SK-N-SH (cell line): ENCODE measurements around the gene TMEM256. TPM values are rescaled to one million over a fixed set of nuclear protein-coding genes. Genes with fewer than 3 reads are reported as not detected.

Source experiments
- CTCF ChIA-PET: fragments of 300-600, 350-600 bp; formaldehyde crosslinking; extraction: SDS; loops from one replicate; lab custom pipeline; 2021; lab: Yijun Ruan, JAX
- POLR2A ChIA-PET: fragments of 350-600 bp; sonication (Branson Sonifier 250); formaldehyde crosslinking; extraction: SDS; loops from one replicate; lab custom pipeline; 2020; ENCODE audit warnings: antibody characterized with exemption, inconsistent platforms; lab: Yijun Ruan, JAX
- DNase-seq: peaks from one replicate; pipeline ENCODE4 v3.0.0; 2012
- H2AFZ ChIP-seq: fragments of 200-600 bp; sonication (generic); 2 replicates; pipeline ENCODE4 v1.8.1; 2016; ENCODE audit warnings: antibody characterized with exemption, mild to moderate bottlenecking, low read depth
- H3F3A ChIP-seq: fragments of 200-600 bp; sonication (generic); replicated peaks from 2 replicates; pipeline ENCODE3; 2016; ENCODE audit warnings: antibody characterized with exemption, mild to moderate bottlenecking; ENCODE audit not compliant: insufficient read depth
- H3K27ac ChIP-seq, 2 experiments: fragments of 200-500 bp in 1 of 2; fragments of 200-600 bp in 1 of 2; sonication (Bioruptor generic) in 1 of 2; sonication (generic), shearing (Covaris generic) in 1 of 2; 2 replicates each; pipeline versions ENCODE4 v1.5.1 to v1.6.1; 2014 to 2016; ENCODE audit warnings: low read depth in 2 of 2, inconsistent platforms in 1 of 2, low read length in 1 of 2, mild to moderate bottlenecking in 1 of 2, mixed read lengths in 1 of 2
- H3K27me3 ChIP-seq: fragments of 200-600 bp; sonication (generic), shearing (Covaris generic); 2 replicates; pipeline ENCODE4 v1.6.1; 2016; ENCODE audit warnings: mixed run types; ENCODE audit not compliant: insufficient read depth
- H3K36me3 ChIP-seq, 2 experiments: fragments of 200-500 bp in 1 of 2; fragments of 200-600 bp in 1 of 2; sonication (Bioruptor generic) in 1 of 2; sonication (generic) in 1 of 2; replicated peaks in 1 of 2; 2 replicates each; pipeline versions ENCODE3 to v1.5.1; 2014 to 2016; ENCODE audit warnings: low read length in 1 of 2, mild to moderate bottlenecking in 1 of 2; ENCODE audit not compliant: insufficient read depth in 2 of 2, control insufficient read depth in 1 of 2
- H3K4me1 ChIP-seq, 2 experiments: fragments of 200-500 bp in 1 of 2; fragments of 200-600 bp in 1 of 2; sonication (Bioruptor generic) in 1 of 2; sonication (generic), shearing (Covaris generic) in 1 of 2; 2 replicates each; pipeline versions ENCODE4 v1.5.1 to v1.6.1; 2014 to 2016; ENCODE audit warnings: low read depth in 1 of 2, low read length in 1 of 2, mixed run types in 1 of 2; ENCODE audit not compliant: insufficient read depth in 2 of 2, control insufficient read depth in 1 of 2
- H3K4me2 ChIP-seq: fragments of 200-600 bp; sonication (generic), shearing (Covaris generic); 2 replicates; pipeline ENCODE4 v1.6.1; 2017; ENCODE audit warnings: mixed run types
- H3K4me3 ChIP-seq, 2 experiments: fragments of 200-500 bp in 1 of 2; fragments of 200-600 bp in 1 of 2; sonication (Bioruptor generic) in 1 of 2; sonication (generic), shearing (Covaris generic) in 1 of 2; 2 replicates each; pipeline versions ENCODE4 v1.5.1 to v1.8.1; 2014 to 2016; ENCODE audit warnings: low read depth in 2 of 2, inconsistent platforms in 1 of 2, low read length in 1 of 2, mild to moderate bottlenecking in 1 of 2, mixed read lengths in 1 of 2, moderate library complexity in 1 of 2
- H3K79me2 ChIP-seq: fragments of 200-600 bp; sonication (generic); 2 replicates; pipeline ENCODE4 v1.8.1; 2017; ENCODE audit warnings: mild to moderate bottlenecking; ENCODE audit not compliant: insufficient read depth
- H3K9ac ChIP-seq: fragments of 200-600 bp; sonication (generic); 2 replicates; pipeline ENCODE4 v1.6.1; 2017; ENCODE audit warnings: mixed run types
- H3K9me2 ChIP-seq: fragments of 200-600 bp; sonication (generic); 2 replicates; pipeline ENCODE4 v1.6.1; 2017; ENCODE audit warnings: mixed run types
- H3K9me3 ChIP-seq: fragments of 200-600 bp; sonication (generic); 2 replicates; pipeline ENCODE4 v1.6.1; 2017; ENCODE audit warnings: mixed run types, mild to moderate bottlenecking, moderate library complexity
- H4K20me1 ChIP-seq: fragments of 200-600 bp; sonication (generic); 2 replicates; pipeline ENCODE4 v1.6.1; 2017; ENCODE audit warnings: mild to moderate bottlenecking, mixed run types; ENCODE audit not compliant: insufficient read depth
- EZH2phosphoT487 ChIP-seq: fragments of 200-600 bp; sonication (generic); IDR thresholded peaks from 2 replicates; pipeline ENCODE4 v1.6.1; 2017; ENCODE audit warnings: low read depth, mixed run types, mild to moderate bottlenecking, antibody characterized with exemption, moderate library complexity, borderline replicate concordance
- FOSL2 ChIP-seq: IDR thresholded peaks from 2 replicates; pipeline ENCODE4 v1.4.0; 2012; ENCODE audit warnings: low read depth, mild to moderate bottlenecking, moderate library complexity, borderline replicate concordance
- GABPA ChIP-seq: IDR thresholded peaks from 2 replicates; pipeline ENCODE4 v1.4.0; 2012; ENCODE audit warnings: low read depth, mild to moderate bottlenecking
- GATA2 ChIP-seq: sonication (generic); formaldehyde crosslinking; IDR thresholded peaks from 2 replicates; pipeline ENCODE4 v1.5.0; 2020; ENCODE audit warnings: mild to moderate bottlenecking, missing genetic modification reagents
- JUND ChIP-seq: IDR thresholded peaks from 2 replicates; pipeline ENCODE4 v1.4.0; 2012
- MXI1 ChIP-seq: IDR thresholded peaks from 2 replicates; pipeline ENCODE4 v1.6.1; 2012; ENCODE audit warnings: mild to moderate bottlenecking, low read depth, low read length, improper control_type of control experiment
- NRF1 ChIP-seq: IDR thresholded peaks from 2 replicates; pipeline ENCODE4 v1.6.1; 2012; ENCODE audit warnings: low read depth, mild to moderate bottlenecking, low read length
- POLR2AphosphoS5 ChIP-seq: IDR thresholded peaks from 2 replicates; pipeline ENCODE4 v1.6.1; 2012; ENCODE audit warnings: low read depth, low read length
- RCOR1 ChIP-seq: fragments of 150-350 bp; IDR thresholded peaks from 2 replicates; pipeline ENCODE4 v1.6.1; 2017; ENCODE audit warnings: antibody characterized with exemption, low read length
- RXRA ChIP-seq: IDR thresholded peaks from 2 replicates; pipeline ENCODE4 v1.4.0; 2012; ENCODE audit warnings: low read depth, mild to moderate bottlenecking, borderline replicate concordance
- SIN3A ChIP-seq: IDR thresholded peaks from 2 replicates; pipeline ENCODE4 v1.6.1; 2012; ENCODE audit warnings: low read depth, mild to moderate bottlenecking, low read length, moderate library complexity, borderline replicate concordance
- TAF1 ChIP-seq: IDR thresholded peaks from 2 replicates; pipeline ENCODE4 v1.6.1; 2012; ENCODE audit warnings: low read depth, mild to moderate bottlenecking, low read length, moderate library complexity, borderline replicate concordance
- TCF12 ChIP-seq: IDR thresholded peaks from 2 replicates; pipeline ENCODE4 v1.4.0; 2012
- TEAD4 ChIP-seq: IDR thresholded peaks from 2 replicates; pipeline ENCODE4 v1.4.0; 2012; ENCODE audit warnings: mild to moderate bottlenecking, borderline replicate concordance; ENCODE audit not compliant: insufficient read depth
- YY1 ChIP-seq: IDR thresholded peaks from 2 replicates; pipeline ENCODE4 v1.4.0; 2012; ENCODE audit warnings: low read depth, mild to moderate bottlenecking
- WGBS: methylation state at CpG from one replicate; pipeline ENCODE4 v1.1.6; 2017; ENCODE audit warnings: low lambda C conversion rate; 5-methylcytosine and 5-hydroxymethylcytosine counted together
- polyA plus RNA-seq, 3 experiments: library from polyadenylated mRNA; depleted of rRNA; stranded (reverse); fragments of >200 nt; gene quantifications; 2 replicates each; pipeline ENCODE4 v1.2.3, GENCODE V29; 2012
- TF ChIP-seq, protein P1 (sequence below): IDR thresholded peaks from 2 replicates; pipeline ENCODE4; 2012
- TF ChIP-seq, protein P2 (sequence below): fragments of 150-350 bp; IDR thresholded peaks from 2 replicates; pipeline ENCODE4 v1.6.1; 2016; ENCODE audit warnings: mild to moderate bottlenecking, low read depth, low read length
- TF ChIP-seq, protein P3 (sequence below): IDR thresholded peaks from 2 replicates; pipeline ENCODE4 v1.4.0; 2012; ENCODE audit warnings: low read depth

Gene TMEM256
- polyA plus RNA-seq, 1 of the 3 experiments (the other 2 are of a cell fraction): 213 TPM

DNA sequence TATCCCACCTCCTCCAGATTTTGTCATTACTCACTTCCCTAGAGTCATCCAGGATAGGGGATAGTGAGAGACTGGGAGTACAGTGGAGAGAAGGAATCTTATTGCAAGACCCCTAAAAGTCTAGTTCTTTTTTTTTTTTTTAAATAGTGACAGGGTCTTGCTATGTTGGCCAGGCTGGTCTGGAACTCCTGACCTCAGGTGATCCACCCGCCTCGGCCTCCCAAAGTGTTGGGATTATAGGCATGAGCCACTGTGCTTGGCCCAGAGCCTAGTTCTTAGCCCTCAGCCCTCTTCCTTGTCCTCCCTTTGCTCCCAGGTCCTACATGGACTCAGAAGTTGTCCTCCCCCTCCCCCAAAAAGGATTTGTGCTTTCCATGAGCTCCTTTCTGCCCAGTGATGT, 38.2 kb upstream of the TMEM256 start:
- no peaks in the 10 kb centered on the region for H3K27me3 ChIP-seq
- H3K4me2 ChIP-seq: no peak overlapping the region
- H3K27ac ChIP-seq: no peak overlapping the region
- H3K4me1 ChIP-seq: peaks cover 7 to 23% of the 10 kb centered on the region in 2 experiments; a peak in 2 of 4 replicates
- no peak for DNase-seq
- ChIA-PET POLR2A (interaction anchor here (0.5 to 3.3 kb wide), 3 partner anchors 38 to 96 kb away, joined by 3 to 19 read pairs (median 13); partner anchors contain the start of genes POLR2A and TMEM256), CTCF (interaction anchor here (1.1 to 1.4 kb wide), 2 partner anchors 11 to 87 kb away, joined by 3 to 11 read pairs; no protein-coding TSS in a partner anchor)
- peaks cover 0 to 4% of the 10 kb centered on the region in 2 experiments for H3K36me3 ChIP-seq
- H3K79me2 ChIP-seq: no peaks in the 10 kb centered on the region
- H3K4me3 ChIP-seq: no peak overlapping the region
- H2AFZ ChIP-seq: no peak overlapping the region
- H3K9me2 ChIP-seq: no peaks in the 10 kb centered on the region
- no peak overlapping the region for H3K9ac ChIP-seq
- peaks cover 18% of the 10 kb centered on the region for H3F3A ChIP-seq
- TF ChIP-seq EZH2phosphoT487 (no peak), GATA2 (CRISPR knock-in tag) (no peak), SIN3A (no peak), TCF12 (no peak), NRF1 (no peak), FOSL2 (no peak), JUND (no peak), TEAD4 (no peak), YY1 (no peak), MXI1 (no peak), TAF1 (no peak), RCOR1 (no peak), GABPA (no peak), RXRA (no peak), POLR2AphosphoS5 (no peak)
- TF ChIP-seq, protein P1, sequence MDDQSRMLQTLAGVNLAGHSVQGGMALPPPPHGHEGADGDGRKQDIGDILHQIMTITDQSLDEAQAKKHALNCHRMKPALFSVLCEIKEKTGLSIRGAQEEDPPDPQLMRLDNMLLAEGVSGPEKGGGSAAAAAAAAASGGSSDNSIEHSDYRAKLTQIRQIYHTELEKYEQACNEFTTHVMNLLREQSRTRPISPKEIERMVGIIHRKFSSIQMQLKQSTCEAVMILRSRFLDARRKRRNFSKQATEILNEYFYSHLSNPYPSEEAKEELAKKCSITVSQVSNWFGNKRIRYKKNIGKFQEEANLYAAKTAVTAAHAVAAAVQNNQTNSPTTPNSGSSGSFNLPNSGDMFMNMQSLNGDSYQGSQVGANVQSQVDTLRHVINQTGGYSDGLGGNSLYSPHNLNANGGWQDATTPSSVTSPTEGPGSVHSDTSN: no peak
- TF ChIP-seq, protein P2, sequence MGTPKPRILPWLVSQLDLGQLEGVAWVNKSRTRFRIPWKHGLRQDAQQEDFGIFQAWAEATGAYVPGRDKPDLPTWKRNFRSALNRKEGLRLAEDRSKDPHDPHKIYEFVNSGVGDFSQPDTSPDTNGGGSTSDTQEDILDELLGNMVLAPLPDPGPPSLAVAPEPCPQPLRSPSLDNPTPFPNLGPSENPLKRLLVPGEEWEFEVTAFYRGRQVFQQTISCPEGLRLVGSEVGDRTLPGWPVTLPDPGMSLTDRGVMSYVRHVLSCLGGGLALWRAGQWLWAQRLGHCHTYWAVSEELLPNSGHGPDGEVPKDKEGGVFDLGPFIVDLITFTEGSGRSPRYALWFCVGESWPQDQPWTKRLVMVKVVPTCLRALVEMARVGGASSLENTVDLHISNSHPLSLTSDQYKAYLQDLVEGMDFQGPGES: no peak
- TF ChIP-seq, protein P3, sequence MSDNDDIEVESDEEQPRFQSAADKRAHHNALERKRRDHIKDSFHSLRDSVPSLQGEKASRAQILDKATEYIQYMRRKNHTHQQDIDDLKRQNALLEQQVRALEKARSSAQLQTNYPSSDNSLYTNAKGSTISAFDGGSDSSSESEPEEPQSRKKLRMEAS: no peak
- H3K9me3 ChIP-seq: no peaks in the 10 kb centered on the region
- H4K20me1 ChIP-seq: no peaks in the 10 kb centered on the region
- 89% methylated on average over 2 of the region's 2 CpGs for WGBS
